ENCODE results near the gene AP2A2. TPM values are rescaled to one million over a fixed set of nuclear protein-coding genes. Genes with fewer than 3 reads are reported as not detected.

AP2A2 gene
- total RNA-seq, 1 experiment from 2014 or later: 92.9 TPM

DNA sequence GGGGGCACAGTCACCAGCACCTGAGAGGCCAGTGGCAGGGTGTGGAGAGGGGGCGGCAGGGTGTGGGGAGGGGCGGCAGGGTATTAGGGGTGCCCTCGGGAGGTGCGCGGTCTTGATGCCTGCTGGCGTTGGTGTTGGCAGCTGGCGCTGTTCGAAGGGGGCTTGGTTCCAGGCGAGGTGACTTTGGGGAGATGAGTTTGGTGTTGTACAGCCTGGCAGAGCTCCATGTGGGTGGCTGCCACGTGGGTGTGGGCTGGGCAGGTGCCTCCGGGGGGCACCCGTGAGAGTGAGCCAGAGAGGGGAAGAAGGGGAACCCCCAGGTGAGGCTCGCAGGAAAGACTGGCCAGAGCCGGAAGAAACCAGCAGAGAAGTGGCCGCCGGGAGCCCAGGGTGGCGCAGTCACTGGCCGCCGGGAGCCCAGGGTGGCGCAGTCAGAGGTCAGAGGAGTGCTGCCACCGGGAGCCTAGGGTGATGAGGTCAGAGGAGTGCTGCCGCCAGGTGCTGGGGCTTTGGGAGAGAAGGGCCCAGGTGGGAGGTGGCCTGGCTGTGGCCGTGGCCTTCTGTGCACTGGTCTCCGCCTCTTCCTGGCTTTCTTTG is 66.1 kb downstream of the AP2A2 start:
- Mint-ChIP-seq H3K4me1 (ENCODE audit: low read depth, unreplicated experiment) (no peaks in the 10 kb centered on the region), H3K4me3 (ENCODE audit: low read depth, unreplicated experiment) (no peak overlapping the region), H3K27ac (ENCODE audit: unreplicated experiment) (no peak overlapping the region), H3K9me3 (ENCODE audit: low read depth, unreplicated experiment) (no peaks in the 10 kb centered on the region), H3K36me3 (ENCODE audit: insufficient read depth, unreplicated experiment) (peaks cover 47% of the 10 kb centered on the region), H3K27me3 (ENCODE audit: unreplicated experiment) (no peaks in the 10 kb centered on the region)
- BruUV-seq (replicated peaks): no TSS peak
- CTCF ChIA-PET: interaction anchor here (0.7 kb wide), 1 partner anchor 52 kb away, joined by 3 read pairs; no protein-coding TSS in a partner anchor
- no peak for DNase-seq
- TF ChIP-seq, protein P1, sequence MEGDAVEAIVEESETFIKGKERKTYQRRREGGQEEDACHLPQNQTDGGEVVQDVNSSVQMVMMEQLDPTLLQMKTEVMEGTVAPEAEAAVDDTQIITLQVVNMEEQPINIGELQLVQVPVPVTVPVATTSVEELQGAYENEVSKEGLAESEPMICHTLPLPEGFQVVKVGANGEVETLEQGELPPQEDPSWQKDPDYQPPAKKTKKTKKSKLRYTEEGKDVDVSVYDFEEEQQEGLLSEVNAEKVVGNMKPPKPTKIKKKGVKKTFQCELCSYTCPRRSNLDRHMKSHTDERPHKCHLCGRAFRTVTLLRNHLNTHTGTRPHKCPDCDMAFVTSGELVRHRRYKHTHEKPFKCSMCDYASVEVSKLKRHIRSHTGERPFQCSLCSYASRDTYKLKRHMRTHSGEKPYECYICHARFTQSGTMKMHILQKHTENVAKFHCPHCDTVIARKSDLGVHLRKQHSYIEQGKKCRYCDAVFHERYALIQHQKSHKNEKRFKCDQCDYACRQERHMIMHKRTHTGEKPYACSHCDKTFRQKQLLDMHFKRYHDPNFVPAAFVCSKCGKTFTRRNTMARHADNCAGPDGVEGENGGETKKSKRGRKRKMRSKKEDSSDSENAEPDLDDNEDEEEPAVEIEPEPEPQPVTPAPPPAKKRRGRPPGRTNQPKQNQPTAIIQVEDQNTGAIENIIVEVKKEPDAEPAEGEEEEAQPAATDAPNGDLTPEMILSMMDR (IDR thresholded peaks at IDR 0.05; ENCODE audit: unreplicated experiment): no peak
- intact Hi-C loops (cut with micrococcal nuclease; ENCODE audit: unreplicated experiment): no loop called here

- Mint-ChIP-seq H3K36me3 (ENCODE audit: insufficient read depth, unreplicated experiment) (peaks cover 46% of the 10 kb centered on the region), H3K27ac (ENCODE audit: unreplicated experiment) (no peak overlapping the region), H3K9me3 (ENCODE audit: low read depth, unreplicated experiment) (no peaks in the 10 kb centered on the region), H3K4me3 (ENCODE audit: low read depth, unreplicated experiment) (no peak overlapping the region), H3K4me1 (ENCODE audit: low read depth, unreplicated experiment) (no peaks in the 10 kb centered on the region), H3K27me3 (ENCODE audit: unreplicated experiment) (no peaks in the 10 kb centered on the region)
- BruUV-seq (replicated peaks): no TSS peak
- TF ChIP-seq, protein P1 (IDR thresholded peaks at IDR 0.05; ENCODE audit: unreplicated experiment): no peak
- intact Hi-C loops (cut with micrococcal nuclease; ENCODE audit: unreplicated experiment): no loop called here
- DNase-seq: no peak
- CTCF ChIA-PET: no interaction called here
Measured at GRCh38 chr11:992577-992976, 66.9 kb downstream of the AP2A2 start.

DNA sequence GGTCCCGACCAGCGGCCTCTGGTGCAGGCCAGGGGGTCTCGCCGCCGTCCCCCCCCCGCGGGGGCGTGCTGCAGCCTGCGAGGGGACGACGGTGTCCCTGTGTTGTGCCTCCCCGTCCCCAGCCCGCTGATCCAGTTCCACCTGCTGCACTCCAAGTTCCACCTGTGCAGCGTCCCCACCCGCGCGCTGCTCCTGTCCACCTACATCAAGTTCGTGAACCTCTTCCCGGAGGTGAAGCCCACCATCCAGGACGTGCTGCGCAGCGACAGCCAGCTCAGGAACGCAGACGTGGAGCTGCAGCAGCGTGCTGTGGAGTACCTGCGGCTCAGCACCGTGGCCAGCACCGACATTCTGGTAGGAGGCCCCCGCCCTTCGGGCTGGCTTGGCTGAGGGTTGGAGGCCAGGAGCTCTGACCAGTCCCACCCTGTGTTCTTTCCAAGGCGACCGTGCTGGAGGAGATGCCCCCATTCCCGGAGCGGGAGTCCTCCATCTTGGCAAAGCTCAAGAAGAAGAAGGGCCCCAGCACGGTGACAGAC is 68.0 kb downstream of the AP2A2 start:
- Mint-ChIP-seq H3K27me3 (ENCODE audit: unreplicated experiment) (no peaks in the 10 kb centered on the region), H3K4me1 (ENCODE audit: low read depth, unreplicated experiment) (no peaks in the 10 kb centered on the region), H3K4me3 (ENCODE audit: low read depth, unreplicated experiment) (no peak overlapping the region), H3K9me3 (ENCODE audit: low read depth, unreplicated experiment) (no peaks in the 10 kb centered on the region), H3K36me3 (ENCODE audit: insufficient read depth, unreplicated experiment) (peaks cover 40% of the 10 kb centered on the region), H3K27ac (ENCODE audit: unreplicated experiment) (no peak overlapping the region)
- BruUV-seq (replicated peaks): no TSS peak
- no peak for DNase-seq
- CTCF ChIA-PET: no interaction called here
- TF ChIP-seq, protein P1 (IDR thresholded peaks at IDR 0.05; ENCODE audit: unreplicated experiment): no peak
- intact Hi-C loops (cut with micrococcal nuclease; ENCODE audit: unreplicated experiment): no loop called here

- Mint-ChIP-seq H3K4me3 (ENCODE audit: low read depth, unreplicated experiment) (no peak overlapping the region), H3K36me3 (ENCODE audit: insufficient read depth, unreplicated experiment) (peaks cover 35% of the 10 kb centered on the region), H3K9me3 (ENCODE audit: low read depth, unreplicated experiment) (no peaks in the 10 kb centered on the region), H3K4me1 (ENCODE audit: low read depth, unreplicated experiment) (no peaks in the 10 kb centered on the region), H3K27me3 (ENCODE audit: unreplicated experiment) (no peaks in the 10 kb centered on the region), H3K27ac (ENCODE audit: unreplicated experiment) (no peak overlapping the region)
- CTCF ChIA-PET: interaction anchor here (0.6 kb wide), 1 partner anchor 538 kb away, joined by 5 read pairs; no protein-coding TSS in a partner anchor
- DNase-seq: no peak
- BruUV-seq (replicated peaks): no TSS peak
- intact Hi-C loops (cut with micrococcal nuclease; ENCODE audit: unreplicated experiment): no loop called here
- TF ChIP-seq, protein P1 (IDR thresholded peaks at IDR 0.05; ENCODE audit: unreplicated experiment): no peak
Measured at GRCh38 chr11:995044-995751, 69.5 kb downstream of the AP2A2 start.
